GM21526 (cell line): Measurements from ENCODE around the gene IFRD1.
A peak's percentile ranks its signal among the peaks of the same experiment; 100 is the strongest.

ENCODE experiments used
- ATAC-seq: cut with Tn5 transposase; IDR thresholded peaks from one replicate; pipeline ENCODE4 v1.9.1; 2021; ENCODE audit warnings: moderate library complexity; ENCODE audit not compliant: unreplicated experiment, low FRiP score

Gene IFRD1

GRCh38 chr7:112484671-112485167 is 34.5 kb downstream of the IFRD1 start:
- ATAC-seq, result no peak

- no peak for ATAC-seq
These were observed 35.5 kb downstream of the IFRD1 start for GRCh38 chr7:112485766-112486165.

GRCh38 chr7:112487457-112488263 is 37.4 kb downstream of the IFRD1 start:
- no peak for ATAC-seq

- ATAC-seq, result no peak
These were observed 37.9 kb downstream of the IFRD1 start for GRCh38 chr7:112488264-112488552.

GRCh38 chr7:112492186-112492585 is 41.9 kb downstream of the IFRD1 start:
- ATAC-seq, result no peak

GRCh38 chr7:112494656-112495055 is 44.4 kb downstream of the IFRD1 start:
- no peak for ATAC-seq

GRCh38 chr7:112495156-112495788 is 45.0 kb downstream of the IFRD1 start:
- ATAC-seq, result no peak

GRCh38 chr7:112495810-112496462 is 45.7 kb downstream of the IFRD1 start:
- no peak for ATAC-seq

GRCh38 chr7:112497481-112497880 is 47.2 kb downstream of the IFRD1 start:
- ATAC-seq, result peak; percentile 94

- no peak for ATAC-seq
These were observed 50.4 kb downstream of the IFRD1 start for GRCh38 chr7:112500619-112501018.

- no peak for ATAC-seq
These were observed 51.7 kb downstream of the IFRD1 start for GRCh38 chr7:112501801-112502503.

GRCh38 chr7:112502700-112503099 is 52.4 kb downstream of the IFRD1 start:
- no peak for ATAC-seq

- no peak for ATAC-seq
These were observed 53.2 kb downstream of the IFRD1 start for GRCh38 chr7:112503361-112503972.

- no peak for ATAC-seq
These were observed 53.9 kb downstream of the IFRD1 start for GRCh38 chr7:112504093-112504695.

- no peak for ATAC-seq
These were observed 55.2 kb downstream of the IFRD1 start for GRCh38 chr7:112505495-112505894.

GRCh38 chr7:112508404-112508803 is 58.1 kb downstream of the IFRD1 start:
- no peak for ATAC-seq

- no peak for ATAC-seq
These were observed 59.1 kb downstream of the IFRD1 start for GRCh38 chr7:112509402-112509801.

GRCh38 chr7:112510001-112510742 is 59.9 kb downstream of the IFRD1 start:
- ATAC-seq, result no peak

GRCh38 chr7:112510743-112511110 is 60.5 kb downstream of the IFRD1 start:
- ATAC-seq, result no peak
